K562 (cell line): Measurements from ENCODE around the gene USP48. TPM values are rescaled to one million over a fixed set of nuclear protein-coding genes. Genes with fewer than 3 reads are reported as not detected.
A peak's percentile ranks its signal among the peaks of the same experiment; 100 is the strongest.

Source experiments
- BDP1 ChIP-seq: IDR thresholded peaks from 3 replicates; pipeline ENCODE4 v1.6.1; 2011; ENCODE audit not compliant: insufficient read length, insufficient read depth
- ETV6 ChIP-seq, 3 experiments: fragments of 150-350 bp in 1 of 3; sonication (generic) in 1 of 3; formaldehyde crosslinking in 1 of 3; IDR thresholded peaks; 2 replicates each; pipeline versions ENCODE4 v1.6.1 to v1.8.0; 2014 to 2022; ENCODE audit warnings: borderline replicate concordance in 2 of 3, low read depth in 2 of 3, antibody characterized with exemption in 1 of 3, low read length in 1 of 3, mild to moderate bottlenecking in 1 of 3, missing genetic modification reagents in 1 of 3
- MAFF ChIP-seq: IDR thresholded peaks from 2 replicates; pipeline ENCODE4 v1.6.1; 2012; ENCODE audit warnings: low read length, improper control_type of control experiment
- MAZ ChIP-seq, 2 experiments: fragments of 450-650 bp in 1 of 2; sonication (generic) in 1 of 2; formaldehyde crosslinking; IDR thresholded peaks in 1 of 2; conservative IDR thresholded peaks in 1 of 2; 2 replicates each; pipeline versions ENCODE4 v1.4.0 to v1.5.0; 2020; ENCODE audit warnings: mild to moderate bottlenecking in 1 of 2, missing genetic modification reagents in 1 of 2
- NFE2L1 ChIP-seq: fragments of 450-650 bp; IDR thresholded peaks from 2 replicates; pipeline ENCODE4 v1.6.1; 2016; ENCODE audit warnings: missing genetic modification characterization, low read depth, mild to moderate bottlenecking, missing compliant biosample characterization, moderate library complexity, borderline replicate concordance
- UBTF ChIP-seq, 2 experiments: IDR thresholded peaks; 2 replicates each; pipeline ENCODE4 v1.6.1; 2012; ENCODE audit warnings: improper control_type of control experiment in 2 of 2, low read depth in 2 of 2, low read length in 2 of 2, borderline replicate concordance in 1 of 2
- ZNF318 ChIP-seq, 2 experiments: fragments of 450-650 bp; IDR thresholded peaks; 2 replicates each; pipeline ENCODE4 v1.6.1; 2016; ENCODE audit warnings: mild to moderate bottlenecking in 2 of 2, borderline replicate concordance in 1 of 2, low read depth in 1 of 2, moderate library complexity in 1 of 2
- ZNF764 ChIP-seq: fragments of 250-450 bp; sonication (Bioruptor Pico); IDR thresholded peaks from 2 replicates; pipeline ENCODE4 v1.4.0; 2020; ENCODE audit warnings: low read depth, mild to moderate bottlenecking, moderate library complexity
- polyA plus RNA-seq, 8 experiments: library from polyadenylated mRNA; depleted of rRNA in 4 of 8; stranded (reverse) in 5 of 8; unstranded in 3 of 8; fragments of >200 nt; fragmentation: Nextera tagmentation in 2 of 8; fragmentation: Illumina TruSeq in 1 of 8; extraction: Ambion mirVana in 2 of 8; extraction: Trizol in 1 of 8; gene quantifications; 2 replicates each; pipeline versions ENCODE4 v1.2.1 to v1.2.3, GENCODE V29; 2011 to 2014; ENCODE audit warnings: inconsistent platforms in 1 of 8, missing spikeins in 1 of 8
- total RNA-seq, 7 experiments: library from RNA; depleted of rRNA in 6 of 7; stranded (reverse); fragments of >200 nt in 6 of 7; fragmentation: Illumina TruSeq in 2 of 7; extraction: Trizol in 2 of 7; gene quantifications; 2 replicates each; pipeline versions ENCODE4 v1.2.1 to v1.2.3, GENCODE V29; 2011 to 2021; ENCODE audit warnings: low replicate concordance in 1 of 7
- TF ChIP-seq, protein P1 (sequence below): fragments of 250-450 bp; sonication (Bioruptor Pico); IDR thresholded peaks from 2 replicates; pipeline ENCODE4 v1.5.0; 2022; ENCODE audit warnings: mild to moderate bottlenecking
- TF ChIP-seq, protein P2 (sequence below): sonication (generic); formaldehyde crosslinking; IDR thresholded peaks from 2 replicates; pipeline ENCODE4 v1.8.0; 2022; ENCODE audit warnings: mild to moderate bottlenecking, missing genetic modification reagents

USP48 gene
- total and polyA plus RNA-seq, 9 of the 15 experiments (the other 6 are each of a cell fraction or from before 2014, with no cell fraction given): 23.3 to 123 (median 106) TPM

GRCh38 chr1:21783679-21784603 is 992 bp upstream of the USP48 start (continued):
- TF ChIP-seq, protein P1, sequence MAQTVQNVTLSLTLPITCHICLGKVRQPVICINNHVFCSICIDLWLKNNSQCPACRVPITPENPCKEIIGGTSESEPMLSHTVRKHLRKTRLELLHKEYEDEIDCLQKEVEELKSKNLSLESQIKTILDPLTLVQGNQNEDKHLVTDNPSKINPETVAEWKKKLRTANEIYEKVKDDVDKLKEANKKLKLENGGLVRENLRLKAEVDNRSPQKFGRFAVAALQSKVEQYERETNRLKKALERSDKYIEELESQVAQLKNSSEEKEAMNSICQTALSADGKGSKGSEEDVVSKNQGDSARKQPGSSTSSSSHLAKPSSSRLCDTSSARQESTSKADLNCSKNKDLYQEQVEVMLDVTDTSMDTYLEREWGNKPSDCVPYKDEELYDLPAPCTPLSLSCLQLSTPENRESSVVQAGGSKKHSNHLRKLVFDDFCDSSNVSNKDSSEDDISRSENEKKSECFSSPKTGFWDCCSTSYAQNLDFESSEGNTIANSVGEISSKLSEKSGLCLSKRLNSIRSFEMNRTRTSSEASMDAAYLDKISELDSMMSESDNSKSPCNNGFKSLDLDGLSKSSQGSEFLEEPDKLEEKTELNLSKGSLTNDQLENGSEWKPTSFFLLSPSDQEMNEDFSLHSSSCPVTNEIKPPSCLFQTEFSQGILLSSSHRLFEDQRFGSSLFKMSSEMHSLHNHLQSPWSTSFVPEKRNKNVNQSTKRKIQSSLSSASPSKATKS: no peak
- peak; percentile 63 to 86; a peak in 3 of 4 replicates for TF ChIP-seq MAZ (CRISPR knock-in tag; conservative IDR thresholded peaks at IDR 0.05 in 1 of 2, IDR thresholded peaks at IDR 0.05 in 1 of 2)
- TF ChIP-seq BDP1: no peak
- 0 out of 4 replicates have a peak, but pooled peaks of 1 of the 2 experiments have one; percentile 13 for TF ChIP-seq UBTF (IDR thresholded peaks at IDR 0.05; ENCODE audit: borderline replicate concordance in 1 of 2, low read depth in 2 of 2, low read length in 2 of 2)
- TF ChIP-seq, protein P2, sequence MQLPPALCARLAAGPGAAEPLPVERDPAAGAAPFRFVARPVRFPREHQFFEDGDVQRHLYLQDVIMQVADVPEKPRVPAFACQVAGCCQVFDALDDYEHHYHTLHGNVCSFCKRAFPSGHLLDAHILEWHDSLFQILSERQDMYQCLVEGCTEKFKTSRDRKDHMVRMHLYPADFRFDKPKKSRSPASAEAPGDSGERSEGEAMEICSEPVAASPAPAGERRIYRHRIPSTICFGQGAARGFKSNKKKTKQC (CRISPR knock-in tag): no peak
- TF ChIP-seq ZNF764 (CRISPR knock-in tag): peak; percentile 19; the same call in 1 of the 2 replicates
- TF ChIP-seq MAFF: no peak
- no peak for TF ChIP-seq ZNF318 (IDR thresholded peaks at IDR 0.05; ENCODE audit: borderline replicate concordance in 1 of 2, low read depth in 1 of 2)
- TF ChIP-seq ETV6 (IDR thresholded peaks at IDR 0.05; ENCODE audit: borderline replicate concordance in 1 of 2, low read depth in 2 of 2, low read length in 1 of 2): no peak; a peak in 1 of 4 replicates
- TF ChIP-seq ETV6 (CRISPR knock-in tag; IDR thresholded peaks at IDR 0.05; ENCODE audit: borderline replicate concordance): no peak
- no peak for TF ChIP-seq NFE2L1 (tag)
